Urothelium cell line (cell line): ENCODE data around the gene GFI1B.
"Not testable (repeated sequence)": the region's sequence is repeated elsewhere in the genome, so short reads cannot be mapped to it uniquely, and the experiment has no call there.

Source experiments
- DNase-seq: peaks from one replicate; pipeline ENCODE4 v3.0.0; 2011; ENCODE audit warnings: low spot score, mixed read lengths
- FAIRE-seq: peaks from 2 replicates; lab custom pipeline; 2011; peaks lifted over from hg19 to GRCh38; lab: Jason Lieb, UNC

Gene GFI1B

DNA sequence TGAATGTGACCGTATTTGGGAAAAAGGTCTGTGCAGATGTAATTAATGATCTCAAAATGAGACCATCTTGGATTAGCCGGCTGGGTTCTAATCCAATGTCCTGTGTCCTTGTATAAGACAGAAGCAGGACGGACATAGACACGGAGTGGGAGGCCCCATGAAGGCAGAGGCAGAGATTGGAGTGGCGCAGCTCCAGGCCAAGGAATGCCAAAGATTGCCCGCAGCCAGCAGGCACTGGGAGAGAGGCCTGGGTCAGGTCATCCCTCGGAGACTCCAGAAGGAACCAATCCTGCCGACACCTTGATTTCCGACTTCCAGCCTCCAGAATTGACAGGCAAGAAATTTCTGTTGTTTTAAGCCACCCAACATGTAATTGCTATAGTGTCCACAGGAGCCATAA lies 13.0 kb upstream of the GFI1B start:
- DNase-seq (no peak), FAIRE-seq (no peak)

DNA sequence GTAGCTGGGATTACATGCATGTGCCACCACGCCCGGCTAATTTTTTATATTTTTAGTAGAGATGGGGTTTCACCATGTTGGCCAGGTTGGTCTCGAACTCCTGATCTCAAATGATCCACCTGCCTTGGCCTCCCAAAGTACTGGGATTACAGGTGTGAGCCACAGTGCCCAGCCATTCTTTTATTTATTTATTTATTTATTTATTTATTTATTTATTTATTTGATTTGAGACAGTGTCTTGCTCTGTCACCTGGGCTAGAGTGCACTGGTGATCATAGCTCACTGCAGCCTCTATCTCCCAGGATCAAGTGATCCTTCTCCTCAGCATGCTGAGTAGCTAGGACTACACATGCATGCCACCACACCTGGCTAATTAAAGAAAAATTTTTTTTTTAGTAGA lies 10.6 kb upstream of the GFI1B start:
- DNase-seq, FAIRE-seq: not testable (repeated sequence)

DNA sequence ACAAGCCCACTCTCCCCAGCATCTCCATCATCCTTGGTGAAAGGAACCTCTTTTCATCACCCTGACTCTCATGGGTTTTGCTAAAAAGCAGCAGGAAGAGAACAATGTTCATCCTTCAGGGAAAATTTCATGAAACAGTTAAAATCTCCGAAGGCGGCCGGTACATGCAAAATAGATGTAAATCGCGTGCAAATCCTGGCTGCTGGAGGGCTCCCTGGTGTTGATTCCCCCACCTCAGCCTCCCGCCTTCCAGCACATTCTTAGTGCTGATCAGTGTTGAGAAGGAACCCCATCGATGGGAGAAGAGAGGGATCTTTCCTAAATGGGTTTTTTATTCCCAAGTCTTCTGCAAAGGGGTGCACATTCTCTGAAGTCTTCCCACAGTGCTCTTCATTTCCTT lies 8.7 kb upstream of the GFI1B start:
- DNase-seq: no peak
- no peak for FAIRE-seq

DNA sequence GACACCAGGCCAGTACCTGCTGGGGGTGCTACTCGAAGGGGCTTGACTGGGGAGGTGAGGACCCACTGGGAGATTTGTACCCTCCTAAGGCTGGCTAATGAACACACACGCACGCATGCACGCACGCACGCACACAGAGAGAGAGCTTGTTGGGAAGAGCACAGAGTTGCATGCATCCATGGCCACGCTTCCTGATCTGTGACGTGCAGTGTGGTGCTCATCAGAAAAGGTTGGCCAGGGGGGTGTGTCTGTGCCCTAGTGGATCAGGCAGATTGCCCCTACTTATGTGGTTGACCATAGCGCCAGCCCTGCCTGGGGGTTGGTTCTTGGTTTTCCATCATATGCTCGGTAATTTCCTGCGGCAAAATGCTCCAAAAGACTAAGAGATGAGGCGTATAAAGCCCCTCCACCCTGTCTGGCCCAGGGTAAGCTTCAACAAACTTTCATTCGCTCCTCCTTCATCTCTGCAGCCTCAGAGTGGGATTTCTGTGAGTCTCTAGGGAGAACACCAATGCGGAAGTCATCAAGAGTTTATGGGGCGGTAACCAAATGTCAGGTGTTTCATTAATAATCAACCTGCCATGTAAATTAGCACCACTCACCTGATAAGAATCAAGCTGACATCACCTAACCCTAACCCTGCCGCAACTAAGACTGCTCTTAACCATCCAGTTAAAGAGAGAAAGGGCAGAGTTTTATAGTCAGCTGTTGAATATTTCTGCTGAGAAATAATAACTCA lies 8.0 kb upstream of the GFI1B start:
- no peak for DNase-seq
- FAIRE-seq: no peak

DNA sequence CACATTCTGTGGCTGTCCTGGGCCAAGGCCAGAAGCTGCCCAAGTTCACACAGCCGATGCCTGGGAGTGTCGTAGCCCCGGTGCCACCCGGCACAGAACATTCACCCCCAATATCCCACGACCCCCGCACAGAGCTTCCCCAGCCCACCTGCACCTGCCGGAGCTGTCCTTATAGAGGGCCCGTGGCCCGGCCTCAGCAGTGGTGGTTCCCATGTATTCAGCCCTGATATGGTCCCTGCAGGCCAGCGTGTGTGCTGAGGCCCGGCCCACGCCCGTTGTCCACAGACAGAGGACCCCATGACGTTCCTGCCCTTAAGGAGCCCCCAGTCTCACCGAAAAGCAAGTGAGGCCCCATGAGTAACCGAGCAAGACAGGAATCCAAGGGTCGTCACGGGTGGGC lies 5.3 kb upstream of the GFI1B start:
- FAIRE-seq (no peak), DNase-seq (no peak)

DNA sequence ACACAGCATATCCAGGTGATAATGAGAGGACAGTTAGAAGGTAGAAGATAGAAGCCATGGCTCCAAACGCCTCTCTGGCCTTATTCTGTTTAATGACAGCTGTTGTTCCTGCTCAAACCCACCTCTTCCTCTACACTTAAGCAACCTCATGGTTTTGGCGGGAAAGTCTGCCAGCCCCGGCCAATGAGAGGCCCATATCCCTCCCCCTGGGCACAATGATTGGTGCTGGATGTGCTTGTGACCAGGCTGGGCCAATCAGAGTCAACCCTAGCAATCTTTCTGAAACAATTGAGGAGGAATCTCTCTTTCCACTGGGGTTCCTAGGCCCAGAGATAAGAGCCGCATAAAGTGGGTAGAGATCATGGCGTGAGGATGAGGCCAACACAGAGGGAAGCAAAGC lies 4.8 kb upstream of the GFI1B start:
- FAIRE-seq (no peak), DNase-seq (no peak)

DNA sequence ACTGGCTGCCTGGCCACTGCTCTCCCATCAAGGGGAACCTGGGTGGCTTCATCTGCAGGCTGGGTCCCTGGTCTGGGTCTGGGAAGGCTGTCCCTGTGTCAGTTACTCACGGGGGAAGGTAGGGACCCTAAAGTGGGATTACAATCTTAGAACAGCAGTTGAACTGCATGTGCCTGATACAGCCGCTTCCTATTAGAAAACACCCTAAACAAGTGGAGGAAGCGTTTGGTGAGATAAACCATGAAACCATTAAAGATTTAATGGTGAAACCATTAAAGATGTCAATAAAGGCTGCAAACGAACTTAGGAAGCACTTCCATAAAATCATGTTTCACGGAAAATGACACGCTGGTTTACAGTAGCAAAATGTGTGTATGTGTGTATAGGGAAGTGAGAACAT lies 2.5 kb upstream of the GFI1B start:
- DNase-seq: no peak
- no peak for FAIRE-seq

DNA sequence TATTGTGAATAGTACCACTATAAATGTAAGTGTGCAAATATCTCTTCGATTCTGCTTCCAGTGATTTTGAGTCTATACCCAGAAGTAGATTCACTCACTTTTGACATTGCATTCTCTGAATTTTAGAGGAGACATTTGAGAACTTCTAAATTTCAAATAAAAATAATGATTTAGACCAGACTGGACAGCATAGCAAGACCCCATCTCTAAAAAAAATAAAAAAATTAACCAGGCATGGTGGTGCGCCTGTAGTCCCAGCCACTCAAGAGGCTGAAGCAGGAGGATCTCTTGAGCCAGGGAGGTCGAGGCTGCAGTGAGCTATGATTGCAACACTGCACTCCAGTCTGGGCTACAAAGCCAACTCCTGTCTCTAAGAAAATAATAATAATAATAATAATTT lies 1.9 kb upstream of the GFI1B start:
- DNase-seq (no peak), FAIRE-seq (no peak)

DNA sequence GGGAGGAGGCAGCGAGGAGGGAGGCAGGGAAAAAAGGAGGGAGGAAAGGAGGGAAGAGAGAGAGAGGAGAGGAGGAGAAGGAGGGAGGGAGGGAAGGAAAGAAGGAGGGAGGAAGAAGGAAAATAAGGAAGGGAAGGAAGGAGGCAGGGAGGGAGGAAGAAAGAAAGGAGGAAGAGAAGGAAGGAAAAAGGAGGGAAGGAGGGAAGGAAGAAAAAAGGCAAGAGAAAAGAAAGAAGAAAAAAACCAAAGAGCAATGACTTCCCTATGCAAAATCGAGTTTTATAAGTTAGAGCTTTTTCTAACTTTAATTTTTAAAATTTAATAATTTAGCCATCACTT lies 413 bp upstream of the GFI1B start:
- no peak for DNase-seq
- no peak for FAIRE-seq

DNA sequence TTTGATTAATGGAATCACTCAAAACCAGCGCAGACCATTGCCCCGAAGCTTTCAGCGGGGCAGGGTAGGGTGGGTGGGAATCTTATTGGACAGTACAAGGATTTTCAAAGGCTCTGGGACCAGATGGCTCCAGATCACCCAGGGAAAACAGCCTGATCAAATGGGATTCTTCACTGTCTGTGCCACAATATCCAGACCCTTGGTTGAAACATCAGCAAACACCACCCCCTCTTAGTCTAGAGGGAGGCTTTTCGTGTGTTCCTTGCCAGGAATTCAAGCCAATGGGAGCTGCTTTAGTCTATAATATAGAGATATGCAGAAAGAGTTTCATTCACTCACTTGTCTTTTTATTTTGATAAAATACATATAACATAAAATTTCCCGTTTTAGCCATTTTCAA lies 1.7 kb downstream of the GFI1B start:
- no peak for FAIRE-seq
- DNase-seq: no peak

DNA sequence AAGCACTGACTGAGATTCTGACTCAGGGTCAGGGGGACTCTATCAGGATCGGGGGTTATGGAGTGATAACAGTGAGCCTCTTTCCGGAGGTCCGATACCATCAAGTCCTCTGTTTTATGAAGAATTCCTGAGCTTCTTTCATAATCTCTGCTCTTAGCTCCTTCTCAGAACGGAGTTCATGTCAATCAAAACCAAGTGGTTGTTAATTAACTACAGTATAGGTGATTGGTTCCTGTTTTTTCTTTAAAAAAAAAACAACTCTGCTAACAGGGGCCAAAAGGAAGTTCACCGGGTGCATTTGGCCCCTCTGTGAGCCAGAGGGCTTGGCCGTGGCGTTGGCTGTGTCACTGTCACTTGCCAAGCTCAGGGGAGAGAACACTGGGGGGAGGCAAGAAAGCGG lies 4.0 kb downstream of the GFI1B start:
- DNase-seq (no peak), FAIRE-seq (no peak)

DNA sequence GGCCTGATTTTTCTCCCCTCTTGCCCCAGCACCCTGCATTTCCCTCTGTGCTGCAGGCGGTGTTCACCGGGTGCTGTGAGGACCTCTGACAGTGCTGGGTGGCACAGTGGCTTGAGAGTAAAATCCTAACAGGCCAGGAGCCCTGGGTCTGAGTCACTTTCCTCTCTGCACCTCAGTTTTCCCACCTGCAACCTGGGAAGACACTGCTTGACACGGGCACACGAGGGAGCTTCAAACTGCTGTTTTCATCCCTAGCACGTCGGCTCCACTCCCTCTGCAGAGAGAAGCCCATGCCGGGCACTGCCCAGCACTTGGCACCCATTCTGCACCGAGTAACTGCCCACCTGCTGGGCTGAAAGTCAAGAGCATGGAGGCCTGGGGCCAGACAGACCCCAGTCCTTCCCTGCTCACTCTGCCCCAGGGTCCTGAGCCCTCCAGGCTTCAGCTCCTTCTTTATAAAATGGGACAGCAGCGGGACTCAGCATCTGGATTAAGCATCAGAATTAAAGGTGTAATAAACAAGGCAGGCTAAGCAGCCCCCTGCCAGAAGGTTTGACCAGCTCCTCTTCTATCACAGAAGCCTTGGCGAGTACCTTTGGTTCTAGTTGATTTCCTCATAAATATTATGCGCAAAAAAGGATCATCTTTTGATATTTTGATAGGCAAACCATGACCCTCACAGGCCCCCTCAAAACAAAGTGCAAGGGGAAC lies 5.2 kb downstream of the GFI1B start:
- no peak for DNase-seq
- FAIRE-seq: no peak

DNA sequence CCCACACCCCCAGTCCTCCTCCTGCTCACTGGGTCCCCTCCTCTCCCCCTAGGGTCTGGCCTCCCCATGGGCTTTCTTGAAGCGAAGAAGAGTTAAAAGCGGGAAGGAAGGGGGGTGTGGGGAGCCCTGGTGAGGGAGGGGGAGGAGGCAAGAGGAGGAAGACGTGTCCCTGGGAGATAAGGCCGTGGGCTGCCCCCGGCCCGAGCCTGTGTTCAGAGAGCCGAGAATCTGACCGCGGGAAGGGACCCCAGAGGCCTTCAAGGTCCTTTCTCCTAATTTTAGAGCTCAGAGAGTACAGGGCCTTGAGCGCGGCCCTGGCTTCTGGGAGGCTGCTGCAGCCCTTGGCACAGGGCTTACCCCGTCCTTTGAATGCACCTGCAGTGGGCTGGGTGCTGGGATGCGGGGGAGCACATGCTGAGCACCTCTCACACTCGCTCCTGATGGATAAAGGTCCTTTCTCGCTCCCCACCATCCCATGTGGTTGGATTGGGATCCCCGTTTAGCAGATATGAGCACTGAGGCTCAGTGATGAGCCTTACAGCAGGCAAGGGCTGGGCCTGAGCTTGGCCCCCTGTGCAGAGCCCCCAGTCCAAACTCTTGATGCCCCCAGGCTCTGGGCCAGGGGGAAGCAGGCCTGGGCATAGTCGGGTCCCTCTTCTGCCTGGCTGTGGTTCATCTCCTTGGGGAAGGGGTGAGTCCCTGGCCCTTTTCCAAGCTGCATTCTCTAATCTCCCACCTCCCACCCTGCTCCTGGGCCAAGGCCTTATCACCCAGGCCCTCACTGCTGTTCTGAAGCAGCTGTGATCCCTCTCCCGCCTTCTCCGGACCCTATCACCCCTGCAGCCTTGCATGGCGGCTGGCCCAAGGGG lies 5.9 kb downstream of the GFI1B start:
- DNase-seq (no peak), FAIRE-seq (no peak)

DNA sequence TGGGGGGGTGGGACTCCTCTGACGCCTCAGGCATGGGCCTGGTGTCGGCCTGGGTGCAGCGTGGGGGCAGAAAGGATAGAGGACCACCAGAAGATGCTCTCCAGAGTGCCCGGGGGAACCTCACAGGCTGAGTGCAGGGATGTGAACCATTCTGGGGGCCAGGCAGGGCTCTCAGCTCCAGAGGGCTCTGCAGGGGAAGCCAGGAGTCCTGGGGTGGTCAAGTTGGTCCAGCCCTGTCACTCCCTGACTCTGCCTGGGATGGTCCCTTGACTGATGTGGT lies 6.5 kb downstream of the GFI1B start:
- DNase-seq (no peak), FAIRE-seq (no peak)

DNA sequence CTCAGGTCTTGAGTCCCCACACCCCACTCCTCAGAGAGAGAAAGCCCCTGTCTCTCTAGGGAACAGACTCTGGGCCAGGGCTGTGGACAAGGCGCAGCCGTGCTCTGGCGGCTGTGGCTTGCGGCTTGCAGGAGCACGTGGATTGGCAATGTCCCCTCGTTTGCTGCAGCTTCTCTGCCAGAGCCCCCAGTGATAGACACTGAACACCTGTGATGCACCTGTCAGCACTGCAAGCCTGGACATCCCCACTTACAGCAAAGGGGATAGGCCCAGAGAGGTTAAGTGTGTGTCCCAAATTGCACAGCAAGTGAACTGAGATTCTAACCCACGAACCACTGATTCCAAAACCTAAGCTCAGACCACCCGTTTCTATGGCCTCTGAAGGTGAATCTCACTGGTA lies 7.0 kb downstream of the GFI1B start:
- FAIRE-seq (no peak), DNase-seq (no peak)

DNA sequence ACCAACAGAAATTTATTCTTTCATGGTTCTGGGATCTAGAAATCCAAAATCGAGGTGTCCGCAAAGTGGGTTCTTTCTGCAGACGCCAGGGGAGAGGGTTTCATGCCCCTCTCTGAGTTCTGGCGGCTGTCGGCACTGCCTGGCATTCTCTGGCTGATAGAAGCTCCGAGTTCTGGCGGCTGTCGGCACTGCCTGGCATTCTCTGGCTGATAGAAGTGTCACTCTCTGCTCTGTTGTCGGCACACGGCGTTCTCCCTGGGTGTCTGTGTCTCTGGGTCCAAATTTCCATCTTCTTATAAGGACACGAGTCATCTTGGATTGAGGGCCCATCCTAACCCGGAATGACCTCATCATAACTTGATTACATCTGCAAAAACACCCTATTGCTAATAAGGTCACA lies 7.6 kb downstream of the GFI1B start:
- FAIRE-seq (no peak), DNase-seq (no peak)

DNA sequence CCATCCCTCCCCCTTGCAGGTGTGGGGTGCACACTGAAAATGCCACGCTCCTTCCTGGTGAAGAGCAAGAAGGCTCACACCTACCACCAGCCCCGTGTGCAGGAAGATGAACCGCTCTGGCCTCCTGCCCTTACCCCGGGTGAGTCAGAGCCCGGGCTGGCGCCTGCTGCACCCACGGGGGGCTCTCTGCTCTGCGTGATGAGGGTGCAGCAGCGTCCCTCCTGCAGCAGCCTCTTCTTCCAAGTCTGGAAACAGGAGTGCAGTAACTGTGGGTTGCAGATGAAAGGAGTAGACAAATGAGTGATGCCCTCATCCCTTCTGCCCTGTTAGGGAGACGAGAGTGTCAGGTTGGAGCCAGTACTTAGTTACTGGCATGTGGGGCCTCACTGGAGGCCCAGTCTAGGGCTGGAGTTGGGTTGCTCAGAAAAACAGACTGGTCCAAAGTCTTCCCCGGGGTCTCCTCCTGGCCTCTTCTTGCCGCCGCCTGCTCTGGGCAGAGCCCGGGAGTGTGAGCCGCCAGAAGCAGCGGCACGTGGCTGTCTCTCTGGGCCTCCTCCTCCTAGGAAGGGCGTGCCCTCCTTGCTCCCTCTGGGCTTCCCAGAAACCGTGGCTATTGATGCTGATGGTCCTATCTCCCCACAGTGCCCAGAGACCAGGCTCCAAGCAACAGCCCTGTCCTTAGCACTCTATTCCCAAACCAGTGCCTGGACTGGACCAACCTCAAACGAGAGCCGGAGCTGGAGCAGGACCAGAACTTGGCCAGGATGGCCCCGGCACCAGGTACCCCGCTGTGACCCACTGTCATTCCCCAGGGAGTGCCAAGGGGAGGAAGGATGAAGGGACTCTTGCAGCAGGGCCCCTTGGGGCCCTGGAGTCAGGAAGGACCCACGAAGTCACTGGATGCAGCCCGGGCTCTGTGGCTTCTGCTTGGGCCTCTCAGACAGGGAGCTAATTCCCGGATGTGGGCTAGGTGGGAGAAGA lies 8.4 kb downstream of the GFI1B start:
- no peak for FAIRE-seq

DNA sequence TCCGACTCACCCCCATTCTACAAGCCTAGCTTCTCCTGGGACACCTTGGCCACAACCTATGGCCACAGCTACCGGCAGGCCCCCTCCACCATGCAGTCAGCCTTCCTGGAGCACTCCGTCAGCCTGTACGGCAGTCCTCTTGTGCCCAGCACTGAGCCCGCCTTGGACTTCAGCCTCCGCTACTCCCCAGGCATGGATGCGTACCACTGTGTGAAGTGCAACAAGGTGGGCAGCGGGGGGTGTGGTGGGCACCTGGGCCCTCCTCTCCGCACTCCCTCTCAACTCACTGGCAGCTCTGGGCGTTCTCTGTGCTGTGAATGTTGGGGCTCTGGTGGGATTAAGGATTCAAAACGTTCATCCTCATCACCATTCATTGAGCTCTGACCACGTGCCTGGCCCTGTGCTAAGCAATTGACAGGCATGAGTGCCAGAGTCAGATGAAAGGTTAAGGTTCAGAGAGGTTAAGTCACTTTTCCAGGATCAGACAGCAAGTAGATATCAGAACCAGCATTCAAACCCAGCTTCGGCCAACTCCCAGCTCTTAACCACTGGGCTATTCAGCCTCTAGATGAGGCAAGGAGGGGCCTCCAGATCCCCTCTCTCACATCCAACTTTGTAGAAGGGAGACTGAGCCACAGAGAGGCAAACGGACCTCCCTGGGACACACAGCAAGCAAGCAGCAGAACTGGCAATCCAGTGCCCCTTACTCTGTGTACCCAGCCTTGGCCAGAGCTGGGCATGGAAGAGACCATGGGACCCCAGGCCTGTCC lies 9.9 kb downstream of the GFI1B start:
- DNase-seq: no peak

More for the DNA sequence above, 8.4 kb downstream of the GFI1B start:
- peak; percentile 33 for DNase-seq

DNA sequence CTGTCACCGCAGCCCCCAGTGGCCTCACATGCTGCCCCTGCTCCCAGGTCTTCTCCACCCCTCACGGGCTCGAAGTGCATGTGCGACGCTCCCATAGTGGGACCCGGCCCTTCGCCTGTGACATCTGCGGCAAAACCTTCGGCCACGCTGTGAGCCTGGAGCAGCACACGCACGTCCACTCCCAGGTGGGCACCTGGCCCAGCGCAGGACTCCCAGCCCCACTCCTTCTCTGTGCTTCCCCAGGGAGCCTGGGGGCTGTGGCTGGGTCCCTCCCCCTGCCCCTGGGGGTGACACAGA lies 10.5 kb downstream of the GFI1B start:
- DNase-seq: no peak
- FAIRE-seq: no peak

More for the DNA sequence above, 9.9 kb downstream of the GFI1B start:
- no peak for FAIRE-seq

DNA sequence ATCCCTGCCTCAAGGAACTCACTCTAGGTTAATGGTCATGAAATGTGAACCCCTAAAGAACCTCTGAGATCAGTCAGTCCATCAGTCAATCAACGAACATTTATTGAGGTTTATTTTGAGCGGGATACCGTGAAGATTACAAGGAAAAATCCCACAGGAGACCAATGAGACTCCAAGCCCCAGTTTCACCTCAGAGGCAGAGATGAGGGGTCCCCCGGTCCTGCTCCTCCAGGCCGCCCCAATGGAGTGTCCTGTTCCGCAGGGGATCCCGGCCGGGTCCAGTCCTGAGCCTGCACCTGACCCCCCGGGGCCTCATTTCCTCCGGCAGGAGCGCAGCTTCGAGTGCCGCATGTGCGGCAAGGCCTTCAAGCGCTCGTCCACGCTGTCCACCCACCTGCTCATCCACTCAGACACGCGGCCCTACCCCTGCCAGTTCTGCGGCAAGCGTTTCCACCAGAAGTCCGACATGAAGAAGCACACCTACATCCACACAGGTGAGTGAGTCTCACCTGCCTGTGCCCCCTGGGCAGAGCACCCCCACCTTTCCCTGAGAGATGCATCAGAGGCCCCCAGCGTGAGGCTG lies 11.0 kb downstream of the GFI1B start:
- DNase-seq (no peak), FAIRE-seq (no peak)
